Chondrocyte (in vitro differentiated cells): Measurements from ENCODE around the gene COBL. TPM values are rescaled to one million over a fixed set of nuclear protein-coding genes. Genes with fewer than 3 reads are reported as not detected.

Source experiments
- DNase-seq: peaks from one replicate; pipeline ENCODE4 v3.0.0; 2021; ENCODE audit warnings: mixed read lengths, low spot score
- H3K27ac Mint-ChIP-seq: one replicate; pipeline ENCODE4 v1.8.0; 2021; ENCODE audit warnings: mild to moderate bottlenecking, moderate library complexity, mixed read lengths; ENCODE audit not compliant: unreplicated experiment
- H3K27me3 Mint-ChIP-seq: 2 replicates; pipeline ENCODE4 v1.8.0; 2021; ENCODE audit warnings: low read depth, mixed read lengths
- H3K36me3 Mint-ChIP-seq: 2 replicates; pipeline ENCODE4 v1.8.0; 2021; ENCODE audit warnings: low read depth, mixed read lengths
- H3K4me1 Mint-ChIP-seq: 2 replicates; pipeline ENCODE4 v1.8.0; 2021; ENCODE audit warnings: low read depth, mild to moderate bottlenecking, mixed read lengths
- H3K4me3 Mint-ChIP-seq: one replicate; pipeline ENCODE4 v1.8.0; 2021; ENCODE audit warnings: mild to moderate bottlenecking, moderate library complexity, mixed read lengths; ENCODE audit not compliant: unreplicated experiment
- H3K9me3 Mint-ChIP-seq: 2 replicates; pipeline ENCODE4 v1.8.0; 2021; ENCODE audit warnings: low read depth, mixed read lengths
- total RNA-seq: library from RNA; stranded (reverse); gene quantifications from 3 replicates; pipeline ENCODE4 v1.2.1, GENCODE V29; 2021
- TF ChIP-seq, protein P1 (sequence below): fragments of 200-600 bp; sonication (generic); IDR thresholded peaks from 2 replicates; pipeline ENCODE4 v1.5.0; 2021; ENCODE audit warnings: antibody characterized with exemption, mild to moderate bottlenecking, moderate library complexity

COBL gene
- total RNA-seq, 1 donor from 2014 or later, result 0.17 TPM

DNA sequence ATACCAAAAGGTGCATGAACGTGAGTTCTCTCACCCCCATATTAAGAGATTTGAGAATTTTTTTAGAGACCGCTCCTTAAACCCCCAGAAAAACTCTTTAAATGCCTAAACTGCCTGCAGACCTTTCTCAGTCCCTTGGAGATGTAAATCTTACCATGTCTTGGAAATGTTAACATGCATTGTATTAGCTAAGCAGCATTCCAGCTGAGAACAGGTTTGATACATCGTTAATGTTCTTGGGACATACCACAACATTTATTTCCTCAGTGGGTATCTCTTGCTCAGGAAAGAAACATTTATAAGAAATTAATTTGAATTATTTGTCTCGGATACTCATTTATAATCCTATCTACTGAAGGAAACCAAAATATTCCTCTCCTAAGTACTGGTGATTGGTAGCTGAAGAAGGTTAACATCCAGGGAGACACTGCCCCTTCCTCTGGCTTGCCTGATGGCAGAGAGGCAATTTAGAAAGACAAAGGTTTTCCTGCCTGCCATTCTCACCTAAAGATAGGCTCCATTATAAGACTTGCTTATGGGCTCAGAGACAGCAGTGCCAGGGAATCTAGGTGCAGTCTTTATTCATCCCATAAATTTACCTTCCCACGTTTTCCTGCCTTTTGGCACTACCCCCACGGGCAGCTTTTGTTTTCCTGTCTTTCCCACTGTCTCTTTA, 141.2 kb downstream of the COBL start:
- TF ChIP-seq, protein P1, sequence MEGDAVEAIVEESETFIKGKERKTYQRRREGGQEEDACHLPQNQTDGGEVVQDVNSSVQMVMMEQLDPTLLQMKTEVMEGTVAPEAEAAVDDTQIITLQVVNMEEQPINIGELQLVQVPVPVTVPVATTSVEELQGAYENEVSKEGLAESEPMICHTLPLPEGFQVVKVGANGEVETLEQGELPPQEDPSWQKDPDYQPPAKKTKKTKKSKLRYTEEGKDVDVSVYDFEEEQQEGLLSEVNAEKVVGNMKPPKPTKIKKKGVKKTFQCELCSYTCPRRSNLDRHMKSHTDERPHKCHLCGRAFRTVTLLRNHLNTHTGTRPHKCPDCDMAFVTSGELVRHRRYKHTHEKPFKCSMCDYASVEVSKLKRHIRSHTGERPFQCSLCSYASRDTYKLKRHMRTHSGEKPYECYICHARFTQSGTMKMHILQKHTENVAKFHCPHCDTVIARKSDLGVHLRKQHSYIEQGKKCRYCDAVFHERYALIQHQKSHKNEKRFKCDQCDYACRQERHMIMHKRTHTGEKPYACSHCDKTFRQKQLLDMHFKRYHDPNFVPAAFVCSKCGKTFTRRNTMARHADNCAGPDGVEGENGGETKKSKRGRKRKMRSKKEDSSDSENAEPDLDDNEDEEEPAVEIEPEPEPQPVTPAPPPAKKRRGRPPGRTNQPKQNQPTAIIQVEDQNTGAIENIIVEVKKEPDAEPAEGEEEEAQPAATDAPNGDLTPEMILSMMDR, result no peak
- Mint-ChIP-seq H3K27me3 (peaks cover 56% of the 10 kb centered on the region), H3K9me3 (no peaks in the 10 kb centered on the region), H3K27ac (no peak overlapping the region), H3K36me3 (no peaks in the 10 kb centered on the region), H3K4me3 (no peak overlapping the region), H3K4me1 (no peaks in the 10 kb centered on the region)
- no peak for DNase-seq

DNA sequence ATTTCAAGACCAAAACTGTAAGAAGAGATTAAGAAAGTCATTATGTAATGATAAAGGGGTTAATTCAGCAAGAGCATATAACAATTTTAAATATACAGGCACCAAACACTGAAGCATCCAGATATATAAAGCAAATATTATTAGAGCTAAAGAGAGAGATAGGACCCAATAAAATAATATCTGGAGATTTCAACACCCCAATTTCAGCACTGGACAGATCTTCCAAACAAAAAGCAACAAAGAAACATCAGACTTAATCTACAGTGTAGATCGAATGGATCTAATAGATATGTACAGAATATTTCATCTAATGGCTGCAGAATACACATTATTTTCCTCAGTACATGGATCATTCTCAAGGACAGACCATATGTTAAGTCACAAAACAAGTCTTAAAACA, 151.3 kb downstream of the COBL start:
- no peaks in the 10 kb centered on the region for H3K36me3 Mint-ChIP-seq
- peaks cover 12% of the 10 kb centered on the region for H3K9me3 Mint-ChIP-seq
- peaks cover 50% of the 10 kb centered on the region for H3K27me3 Mint-ChIP-seq
- H3K4me3 Mint-ChIP-seq, result no peak overlapping the region
- TF ChIP-seq, protein P1, result no peak
- peaks cover 4% of the 10 kb centered on the region for H3K4me1 Mint-ChIP-seq
- DNase-seq, result no peak
- no peak overlapping the region for H3K27ac Mint-ChIP-seq

DNA sequence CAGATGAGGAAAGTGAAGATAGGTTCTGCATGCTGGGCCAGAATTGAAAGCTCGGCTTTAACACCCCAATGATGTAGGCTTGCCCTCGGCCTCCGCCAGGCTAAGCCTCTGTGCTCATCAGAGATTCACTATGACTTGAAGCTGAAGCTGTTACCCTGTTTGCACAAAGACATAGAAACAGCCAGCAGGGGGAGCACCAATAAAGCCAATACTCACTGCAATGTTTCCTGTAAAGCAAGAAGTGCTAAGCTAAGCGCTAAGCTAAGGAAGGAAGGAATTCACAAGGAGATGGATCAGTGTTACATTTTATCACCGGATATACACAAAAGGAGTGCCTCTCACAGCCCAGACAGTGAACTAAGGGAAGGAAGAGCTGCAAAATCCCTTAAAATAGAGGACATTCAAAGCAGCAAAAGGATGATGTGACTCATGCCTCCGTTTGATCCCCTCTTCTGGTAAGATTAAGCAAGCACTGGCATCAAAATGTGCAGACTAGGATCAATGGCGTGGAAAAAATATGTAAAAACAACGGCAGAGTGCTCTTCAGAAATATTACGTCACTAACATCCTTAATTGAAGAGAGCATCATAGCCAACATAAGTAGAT, 153.8 kb downstream of the COBL start:
- TF ChIP-seq, protein P1, result peak; percentile 92
- DNase-seq, result no peak
- no peaks in the 10 kb centered on the region for H3K36me3 Mint-ChIP-seq
- no peak overlapping the region for H3K27ac Mint-ChIP-seq
- H3K4me1 Mint-ChIP-seq, result peaks cover 4% of the 10 kb centered on the region
- H3K27me3 Mint-ChIP-seq, result peaks cover 46% of the 10 kb centered on the region
- H3K4me3 Mint-ChIP-seq, result no peak overlapping the region
- H3K9me3 Mint-ChIP-seq, result peaks cover 12% of the 10 kb centered on the region

DNA sequence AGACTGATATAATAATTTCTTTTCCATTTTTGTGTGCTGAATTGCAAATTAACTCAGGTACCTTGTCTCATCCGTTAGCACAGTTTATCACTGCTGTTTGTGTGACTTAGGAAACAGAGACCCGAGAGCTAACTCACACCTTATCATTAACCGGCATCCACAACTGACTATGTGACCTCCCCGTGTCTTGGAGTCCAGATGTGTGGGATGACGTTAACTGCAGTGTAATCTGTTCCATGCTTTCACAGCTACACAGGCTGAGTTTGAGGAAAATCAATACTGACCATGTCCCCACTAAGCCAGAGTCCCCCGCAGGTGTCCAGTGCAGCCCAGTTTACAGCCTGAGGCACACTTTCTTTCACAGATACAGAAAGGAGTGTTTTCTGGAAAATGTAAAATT, 154.7 kb downstream of the COBL start:
- H3K27me3 Mint-ChIP-seq, result peaks cover 41% of the 10 kb centered on the region
- TF ChIP-seq, protein P1, result no peak

DNA sequence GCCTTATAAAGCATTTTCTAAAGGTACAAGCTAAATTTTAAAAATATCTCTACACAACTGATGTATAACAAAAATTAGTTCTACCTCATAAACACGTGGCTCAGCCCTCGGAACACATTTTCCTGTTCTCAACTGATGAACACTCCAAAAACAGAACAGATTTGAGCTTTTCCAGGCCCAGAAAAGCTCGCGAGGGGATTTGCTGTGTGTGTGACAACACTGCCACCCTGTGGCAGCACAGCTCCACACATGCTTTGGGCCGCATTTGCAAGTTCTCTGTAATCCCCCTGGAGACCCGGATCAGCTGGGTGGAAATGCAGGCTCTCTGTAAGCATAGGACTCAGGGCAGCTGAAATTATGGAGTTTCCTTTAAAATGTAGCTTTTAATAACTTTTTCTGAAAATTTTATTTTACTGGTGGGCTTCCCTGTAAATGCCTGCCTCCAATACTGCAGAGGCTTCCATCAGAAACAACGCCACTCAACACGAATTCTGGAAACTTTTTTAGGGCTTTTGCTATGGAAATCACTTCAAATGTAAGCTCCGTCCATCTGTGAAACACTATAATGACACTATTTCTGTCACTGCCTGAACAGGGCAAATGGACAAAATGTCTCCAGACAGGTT, 155.5 kb downstream of the COBL start:
- H3K9me3 Mint-ChIP-seq, result peaks cover 2% of the 10 kb centered on the region
- TF ChIP-seq, protein P1, result peak; percentile 99
- H3K27me3 Mint-ChIP-seq, result peaks cover 36% of the 10 kb centered on the region
- H3K4me3 Mint-ChIP-seq, result no peak overlapping the region
- no peak overlapping the region for H3K27ac Mint-ChIP-seq
- peaks cover 4% of the 10 kb centered on the region for H3K4me1 Mint-ChIP-seq
- DNase-seq, result no peak
- no peaks in the 10 kb centered on the region for H3K36me3 Mint-ChIP-seq

More for the DNA sequence above, 154.7 kb downstream of the COBL start:
- no peak for DNase-seq
- Mint-ChIP-seq H3K9me3 (peaks cover 7% of the 10 kb centered on the region), H3K4me1 (peaks cover 4% of the 10 kb centered on the region), H3K27ac (no peak overlapping the region), H3K4me3 (no peak overlapping the region), H3K36me3 (no peaks in the 10 kb centered on the region)
